ENCODE measurements around the gene AGPS. TPM values are rescaled to one million over a fixed set of nuclear protein-coding genes. Genes with fewer than 3 reads are reported as not detected.

The AGPS gene
- total and polyA plus RNA-seq, 9 of the 15 experiments (the other 6 are each of a cell fraction or from before 2014, with no cell fraction given): 15.5 to 211 (median 63.1) TPM

- no peak for TF ChIP-seq FOXP4 (CRISPR knock-in tag; IDR thresholded peaks at IDR 0.05; ENCODE audit: borderline replicate concordance)
- TF ChIP-seq ZNF644 (tag; IDR thresholded peaks at IDR 0.05; ENCODE audit: low read depth): no peak
- TF ChIP-seq RUNX1 (IDR thresholded peaks at IDR 0.05; ENCODE audit: low read depth): no peak
These were observed 56.6 kb downstream of the AGPS start (continued) for GRCh38 chr2:177449159-177449558.

- no TSS peak for BruUV-seq (replicated peaks)
- in situ Hi-C loops (cut with MboI): no loop called here
- H3K9ac ChIP-seq (ENCODE audit: insufficient read depth in 1 of 2, low read depth in 2 of 2, low read length in 2 of 2): no peak overlapping the region
- ATAC-seq (no peak), DNase-seq (ENCODE audit: extremely low read depth in 1 of 4, low spot score in 3 of 4) (no peak), FAIRE-seq (no peak)
- intact Hi-C loops (cut with micrococcal nuclease): no loop called here
- peaks cover 25% of the 10 kb centered on the region; the same call in 2 of the 3 replicates for H3K36me3 ChIP-seq (ENCODE audit: control insufficient read depth, insufficient read depth, low read length)
- H3K9me1 ChIP-seq (ENCODE audit: control insufficient read depth, insufficient read depth, low read length): no peaks in the 10 kb centered on the region
- ChIA-PET POLR2A (interaction anchor here (0.6 to 1.5 kb wide), 3 partner anchors 10 to 489 kb away, joined by 3 to 4 read pairs (median 3); no protein-coding TSS in a partner anchor), CTCF (ENCODE audit: low intra/inter-chr PET ratio) (no interaction called here)
- no peak overlapping the region for H3K4me3 ChIP-seq
- no peaks in the 10 kb centered on the region for H3K79me2 ChIP-seq (ENCODE audit: control insufficient read depth, insufficient read depth, low read length)
- no peak overlapping the region for H3K27ac ChIP-seq (ENCODE audit: extremely low read depth, low read depth, low read length)
- no peak overlapping the region for H3K4me2 ChIP-seq (ENCODE audit: insufficient read depth, low read length)
- H3K4me1 ChIP-seq (replicated peaks in 1 of 2; ENCODE audit: control insufficient read depth in 2 of 2, insufficient read depth in 2 of 2, low read length in 2 of 2): no peaks in the 10 kb centered on the region
- H2AFZ ChIP-seq (ENCODE audit: low read depth, low read length): no peak overlapping the region
- H3K27me3 ChIP-seq (ENCODE audit: control insufficient read depth in 2 of 2, insufficient read depth in 2 of 2, low read length in 2 of 2): no peaks in the 10 kb centered on the region
- 96% methylated on average over 3 of the region's 3 CpGs for WGBS (ENCODE audit: insufficient coverage, low coverage, missing lambda C conversion rate)
- H4K20me1 ChIP-seq (replicated peaks; ENCODE audit: control insufficient read depth, insufficient read depth, low read length): no peaks in the 10 kb centered on the region
- H3K9me3 ChIP-seq (replicated peaks; ENCODE audit: control insufficient read depth, insufficient read depth, low read depth, low read length): 0 out of 2 replicates have a peak, but pooled peaks cover 5% of the 10 kb centered on the region
- TF ChIP-seq RBM22 (IDR thresholded peaks at IDR 0.05; ENCODE audit: low read depth, low read length, poor library complexity, severe bottlenecking) (no peak), CBFB (CRISPR knock-in tag; IDR thresholded peaks at IDR 0.05) (no peak), ELF1 (tag; IDR thresholded peaks at IDR 0.05) (no peak), KAT2B (IDR thresholded peaks at IDR 0.05; ENCODE audit: low read depth, low read length) (no peak), CSDE1 (IDR thresholded peaks at IDR 0.05) (no peak), U2AF2 (optimal IDR thresholded peaks at IDR 0.05; ENCODE audit: low read depth, low read length) (no peak), GTF2B (IDR thresholded peaks at IDR 0.05; ENCODE audit: extremely low read depth, insufficient read length) (no peak), HMBOX1 (IDR thresholded peaks at IDR 0.05) (no peak), BRD4 (IDR thresholded peaks at IDR 0.05) (no peak), ZNF436 (CRISPR knock-in tag; IDR thresholded peaks at IDR 0.05) (no peak), NCOA1 (IDR thresholded peaks at IDR 0.05; ENCODE audit: low read depth) (no peak), RAD51 (IDR thresholded peaks at IDR 0.05; ENCODE audit: borderline replicate concordance, low read depth) (no peak), HMGN3 (IDR thresholded peaks at IDR 0.05; ENCODE audit: borderline replicate concordance, extremely low read depth, insufficient read length, low read depth, low read length) (no peak)
These were observed 62.6 kb downstream of the AGPS start for GRCh38 chr2:177455187-177455586.
